Astrocyte (in vitro differentiated cells and primary cell): Measurements from ENCODE around the gene DLK1.

Source experiments
- CTCF ChIP-seq: IDR thresholded peaks from 2 replicates; pipeline ENCODE4 v1.5.1; 2011; ENCODE audit warnings: low read depth, mild to moderate bottlenecking, inconsistent platforms, low read length, moderate library complexity; ENCODE audit not compliant: insufficient read depth
- EZH2 ChIP-seq: IDR thresholded peaks from 2 replicates; pipeline ENCODE4 v1.6.1; 2012; ENCODE audit warnings: mild to moderate bottlenecking, low read length, inconsistent platforms; ENCODE audit not compliant: insufficient read depth

- TF ChIP-seq EZH2 (no peak), CTCF (no peak)
Observed at GRCh38 chr14:100710391-100710790, 16.3 kb upstream of the DLK1 start.
